H4 (cell line): ENCODE measurements around the gene MACROD2. TPM values are rescaled to one million over a fixed set of nuclear protein-coding genes. Genes with fewer than 3 reads are reported as not detected.

Experiments
- DNase-seq: peaks from one replicate; pipeline ENCODE4 v3.0.0-alpha.2; 2015; ENCODE audit warnings: low spot score
- total RNA-seq: library from RNA; depleted of rRNA; stranded (reverse); fragments of >200 nt; shearing (Covaris generic); gene quantifications from 2 replicates; pipeline ENCODE4 v1.2.3, GENCODE V29; 2014

Gene MACROD2
- total RNA-seq, 1 experiment from 2014 or later = 1.2 TPM

DNA sequence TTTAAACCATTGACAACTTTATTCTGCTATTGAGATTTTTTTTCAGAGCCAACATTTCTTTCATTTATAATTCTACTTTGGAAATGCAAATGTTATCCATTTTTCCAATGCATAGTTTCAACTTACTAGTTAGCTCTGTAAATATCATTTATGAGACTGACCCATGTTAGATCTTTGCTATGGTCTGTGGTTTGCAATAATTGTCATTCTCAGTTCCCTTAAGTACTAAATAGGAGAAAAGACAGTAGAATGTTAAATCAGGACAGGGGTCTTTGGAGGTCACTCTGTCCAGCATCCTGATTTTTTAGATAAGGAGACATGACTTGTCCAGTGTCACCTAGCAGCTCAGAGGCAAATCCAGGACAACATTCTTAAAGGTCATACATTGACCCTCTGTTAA lies 864.3 kb downstream of the MACROD2 start:
- no peak for DNase-seq

GRCh38 chr20:14860410-14860814 lies 865.1 kb downstream of the MACROD2 start:
- peak; percentile 14 for DNase-seq

- DNase-seq = no peak
Observed at GRCh38 chr20:14861028-14861699, 865.8 kb downstream of the MACROD2 start.

GRCh38 chr20:14865169-14865568 lies 869.9 kb downstream of the MACROD2 start:
- peak; percentile 55 for DNase-seq

DNA sequence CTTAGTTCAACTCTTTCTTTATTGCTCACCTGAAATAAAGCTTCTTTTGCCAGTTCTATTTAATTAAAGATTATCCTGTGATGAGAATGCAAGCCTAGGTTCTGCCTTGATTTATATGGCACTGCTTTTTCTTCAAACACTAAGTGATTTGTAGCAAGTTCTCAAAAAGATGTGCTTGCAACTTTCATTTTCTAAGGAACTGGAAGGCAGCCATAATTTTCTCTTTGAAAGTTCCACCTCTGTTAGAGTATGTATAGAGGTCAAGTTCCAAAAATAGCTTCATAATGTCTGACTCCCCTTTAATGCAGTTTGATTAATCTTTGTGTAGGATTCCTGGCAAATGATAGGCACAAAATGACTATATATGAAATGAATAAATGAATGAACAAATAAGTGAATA lies 870.4 kb downstream of the MACROD2 start:
- DNase-seq = no peak

GRCh38 chr20:14866841-14867514 lies 871.7 kb downstream of the MACROD2 start:
- DNase-seq = no peak

DNA sequence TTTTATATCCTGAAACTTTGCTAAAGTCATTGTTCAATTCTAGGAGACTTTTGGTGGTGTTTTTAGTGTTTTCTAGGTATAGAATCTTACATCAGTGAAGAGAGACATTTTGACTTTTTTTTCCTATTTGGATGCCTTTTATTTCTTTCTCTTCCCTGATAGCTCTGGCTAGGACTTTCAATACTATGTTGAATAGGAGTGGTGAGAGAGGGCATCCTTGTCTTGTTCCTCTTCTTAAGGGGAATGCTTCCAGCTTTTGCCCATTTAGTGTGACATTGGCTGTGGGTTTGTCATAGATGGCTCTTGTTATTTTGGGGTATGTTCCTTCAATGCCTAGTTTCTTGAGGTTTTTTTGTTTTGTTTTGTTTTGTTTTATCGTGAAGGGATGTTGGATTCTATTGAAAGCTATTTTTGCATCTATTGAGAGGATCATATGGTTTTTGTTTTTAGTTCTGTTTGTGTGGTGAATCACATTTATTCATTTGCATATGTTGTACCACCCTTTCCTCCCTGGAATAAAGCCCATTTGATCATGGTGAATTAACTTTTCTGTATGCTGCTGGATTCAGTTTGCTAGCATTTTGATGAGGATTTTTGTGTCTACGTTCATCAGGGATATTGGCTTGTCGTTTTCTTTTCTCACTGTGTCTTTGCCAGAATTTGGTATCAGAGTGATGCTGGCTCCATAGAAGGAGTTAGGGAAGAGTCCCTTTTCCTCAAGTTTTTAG lies 882.1 kb downstream of the MACROD2 start:
- DNase-seq = no peak

DNA sequence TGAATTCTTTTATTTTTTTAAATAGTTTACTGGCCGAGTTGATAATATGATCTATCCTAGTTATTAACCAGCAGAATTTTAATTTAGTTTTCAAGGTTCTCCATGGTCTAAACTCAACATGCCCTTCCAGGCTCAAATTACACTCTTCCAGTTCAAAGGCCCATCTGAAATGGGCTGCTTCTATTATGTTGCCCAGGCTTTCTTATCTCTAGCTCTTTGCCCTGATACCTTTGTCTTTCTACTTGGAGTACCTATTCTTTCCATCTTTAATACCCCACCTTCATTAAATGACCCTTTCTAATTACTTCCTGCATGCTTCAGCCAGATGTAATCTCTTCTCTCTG lies 883.3 kb downstream of the MACROD2 start:
- no peak for DNase-seq

GRCh38 chr20:14879020-14879697 lies 883.8 kb downstream of the MACROD2 start:
- peak; percentile 61 for DNase-seq

DNA sequence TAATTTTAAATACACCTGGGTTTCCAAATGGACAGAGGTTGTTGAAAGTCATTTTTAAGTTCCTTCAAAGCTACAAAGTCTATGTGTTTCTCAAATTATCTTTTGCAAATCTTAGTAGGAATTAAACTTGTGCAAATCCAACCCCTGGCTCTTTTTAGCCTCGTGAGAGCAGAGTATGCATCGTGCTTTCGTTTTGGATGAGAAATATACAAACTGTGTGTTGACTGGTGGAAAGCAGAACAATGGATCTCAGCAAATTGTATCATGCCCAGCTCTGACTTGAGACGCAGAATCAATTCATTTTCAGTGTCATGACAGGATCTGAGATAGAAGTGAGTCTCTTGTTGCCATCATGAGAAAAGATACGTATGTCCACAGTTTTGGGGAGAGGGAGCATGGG lies 884.5 kb downstream of the MACROD2 start:
- DNase-seq = no peak

GRCh38 chr20:14881518-14881917 lies 886.2 kb downstream of the MACROD2 start:
- no peak for DNase-seq

GRCh38 chr20:14882157-14882556 lies 886.8 kb downstream of the MACROD2 start:
- no peak for DNase-seq

DNA sequence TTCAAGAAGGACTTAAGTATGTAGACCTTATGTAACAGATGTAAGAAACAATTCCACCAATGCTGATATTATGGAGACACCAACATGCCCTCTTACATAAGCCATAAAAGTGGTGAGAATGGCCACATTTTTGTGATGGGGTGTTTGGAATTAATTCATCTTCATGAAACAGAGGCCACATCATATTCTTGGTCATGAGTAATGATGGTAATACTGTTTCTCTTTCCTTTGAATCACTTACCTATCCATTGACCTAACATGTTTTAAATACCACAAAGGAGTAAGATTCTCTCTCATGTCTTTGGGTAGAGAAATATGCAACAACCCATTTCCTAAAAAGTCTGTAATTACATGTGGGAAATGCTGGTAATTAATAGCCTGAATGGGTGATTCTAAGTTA lies 887.5 kb downstream of the MACROD2 start:
- no peak for DNase-seq

- no peak for DNase-seq
Observed at GRCh38 chr20:14883324-14883723, 888.0 kb downstream of the MACROD2 start.

DNA sequence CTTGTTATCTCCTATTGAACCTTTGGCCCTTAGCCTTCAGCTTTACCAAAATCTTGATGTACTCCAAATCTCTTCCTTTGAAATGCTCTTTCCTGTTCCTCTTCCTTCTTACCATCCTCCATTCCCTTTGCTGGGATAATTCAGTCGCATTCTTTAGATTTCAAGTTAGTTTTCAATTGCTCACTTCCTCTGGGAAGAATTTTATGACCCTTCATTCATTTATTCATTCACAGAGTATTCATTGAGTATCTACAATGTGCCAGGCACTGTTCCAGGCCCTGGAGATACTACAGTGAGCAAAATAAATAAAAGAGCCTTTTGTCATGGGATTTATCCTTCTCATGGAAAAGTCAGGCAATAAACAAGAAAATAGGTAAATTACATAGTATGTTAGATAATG lies 890.3 kb downstream of the MACROD2 start:
- no peak for DNase-seq

DNA sequence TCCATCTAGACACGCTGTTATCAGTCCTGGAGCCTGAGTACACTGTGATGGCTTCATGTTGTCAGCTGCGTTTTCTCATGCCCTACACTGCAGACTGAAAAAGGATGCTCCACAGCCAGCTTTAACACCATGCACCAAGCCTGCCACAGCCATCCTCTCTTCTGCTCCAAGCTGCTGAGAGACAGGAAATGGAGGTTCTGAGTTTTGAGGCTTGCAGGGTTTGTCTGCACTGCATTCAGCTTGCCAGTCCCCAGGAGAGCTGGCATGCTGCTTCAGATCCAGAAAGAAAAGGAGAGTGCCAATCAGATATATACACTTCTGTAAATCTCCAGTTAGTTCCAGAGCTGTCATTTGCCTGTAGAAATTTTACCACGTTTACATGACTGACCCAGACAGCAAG lies 892.8 kb downstream of the MACROD2 start:
- DNase-seq = no peak

DNA sequence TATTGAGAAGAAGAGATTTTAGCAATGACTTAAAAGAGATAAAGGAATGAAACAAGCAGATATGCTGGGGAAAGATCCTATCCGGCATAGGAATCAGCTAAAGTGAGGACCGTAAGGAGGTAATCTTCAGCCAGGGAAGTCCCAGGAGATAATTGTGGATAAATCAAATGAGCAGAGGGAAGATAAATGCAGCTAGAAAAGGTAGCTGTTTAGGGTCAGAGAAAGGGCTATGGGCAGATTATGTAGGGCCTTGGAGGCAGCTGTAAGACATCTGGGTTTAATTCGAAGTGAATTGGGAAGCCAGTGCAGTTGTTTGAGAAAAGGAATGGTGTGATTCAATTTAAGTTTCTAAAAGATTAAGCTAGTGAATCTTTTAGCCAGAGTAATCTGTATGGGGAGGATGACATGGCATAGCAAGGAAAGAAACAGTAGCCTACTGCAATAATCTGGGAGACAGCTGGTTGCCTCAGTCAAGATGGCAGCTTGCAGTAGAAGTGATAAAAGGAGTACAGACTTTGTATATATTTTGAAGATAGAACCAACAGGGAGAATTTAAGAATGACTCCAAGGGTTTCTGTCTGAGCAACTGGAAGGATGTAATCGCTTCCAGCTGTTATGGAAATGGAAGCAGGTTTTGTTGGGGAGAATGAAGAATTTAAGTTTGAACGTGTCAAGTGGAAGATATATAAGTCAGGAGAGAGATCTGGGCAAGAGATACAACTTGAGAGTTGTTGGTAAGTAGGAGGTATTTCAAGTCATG lies 894.4 kb downstream of the MACROD2 start:
- DNase-seq = no peak

GRCh38 chr20:14890713-14891112 lies 895.4 kb downstream of the MACROD2 start:
- no peak for DNase-seq

GRCh38 chr20:14892782-14893181 lies 897.5 kb downstream of the MACROD2 start:
- DNase-seq = no peak

GRCh38 chr20:14896569-14896968 lies 901.3 kb downstream of the MACROD2 start:
- DNase-seq = no peak

DNA sequence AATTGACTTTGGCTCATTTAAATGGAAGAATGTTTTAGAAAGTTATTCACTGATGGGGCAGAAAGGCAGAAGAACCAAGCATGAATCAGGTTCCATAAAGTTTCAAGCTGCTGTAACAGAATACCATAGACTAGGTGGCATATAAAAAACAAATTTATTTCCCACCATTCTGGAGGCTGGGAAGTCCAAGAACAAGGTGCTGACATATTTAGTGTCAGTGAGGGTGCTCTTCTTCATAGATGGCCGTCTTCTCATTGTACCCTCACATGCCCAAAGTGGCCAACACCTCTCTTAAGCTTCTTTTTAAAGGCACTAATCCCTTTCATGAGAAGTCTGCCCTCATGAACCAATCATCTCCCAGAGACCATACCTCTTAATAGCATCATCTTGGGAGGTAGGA lies 902.3 kb downstream of the MACROD2 start:
- DNase-seq = no peak
